ENCODE results near the gene MIX23. TPM values are rescaled to one million over a fixed set of nuclear protein-coding genes. Genes with fewer than 3 reads are reported as not detected.
A peak's percentile ranks its signal among the peaks of the same experiment; 100 is the strongest.

The MIX23 gene
- total RNA-seq, 2 donors from 2014 or later, result 13.8 to 16.8 TPM

- WGBS, result 19% methylated on average over 2 of the region's 2 CpGs
- TF ChIP-seq CTCF (IDR thresholded peaks at IDR 0.05) (no peak), POLR2AphosphoS5 (IDR thresholded peaks at IDR 0.05) (no peak), POLR2A (IDR thresholded peaks at IDR 0.05) (no peak)
- intact Hi-C loops (cut with DNase I), result loop anchor here (5.0 kb wide), 1 partner anchor 285 kb away; no protein-coding TSS in a partner anchor
These were observed 8.8 kb upstream of the MIX23 start for GRCh38 chr3:122391681-122392446.

GRCh38 chr3:122390665-122391064 is 7.6 kb upstream of the MIX23 start:
- Histone ChIP-seq H3K4me3 (no peak overlapping the region), H3K27me3 (replicated peaks; ENCODE audit: insufficient read depth) (no peaks in the 10 kb centered on the region), H3K27ac (peak overlapping the region in 1 of 2 donors; percentile 25), H3K9me3 (no peaks in the 10 kb centered on the region), H3K4me1 (replicated peaks) (peaks cover 5% of the 10 kb centered on the region), H3K36me3 (no peaks in the 10 kb centered on the region)
- TF ChIP-seq POLR2A (IDR thresholded peaks at IDR 0.05), result no peak
- no peak for TF ChIP-seq POLR2AphosphoS5 (IDR thresholded peaks at IDR 0.05)
- TF ChIP-seq CTCF (IDR thresholded peaks at IDR 0.05), result no peak
- DNase-seq (ENCODE audit: low spot score), result no peak
- WGBS, result 61% methylated on average over 4 of the region's 4 CpGs
- intact Hi-C loops (cut with DNase I), result loop anchor here (5.0 kb wide), 1 partner anchor 287 kb away; no protein-coding TSS in a partner anchor

More at GRCh38 chr3:122391681-122392446, 8.8 kb upstream of the MIX23 start:
- Histone ChIP-seq H3K27ac (peak overlapping the region in 1 of 2 donors; percentile 16), H3K9me3 (no peaks in the 10 kb centered on the region), H3K4me1 (replicated peaks) (peaks cover 1% of the 10 kb centered on the region), H3K36me3 (no peaks in the 10 kb centered on the region), H3K27me3 (replicated peaks; ENCODE audit: insufficient read depth) (no peaks in the 10 kb centered on the region), H3K4me3 (no peak overlapping the region)
- DNase-seq (ENCODE audit: low spot score), result no peak

GRCh38 chr3:122389892-122390291 is 6.9 kb upstream of the MIX23 start:
- intact Hi-C loops (cut with DNase I), result loop anchor here (5.0 kb wide), 1 partner anchor 287 kb away; no protein-coding TSS in a partner anchor
- no peak for DNase-seq (ENCODE audit: low spot score)
- no peak overlapping the region for H3K4me3 ChIP-seq
- no peaks in the 10 kb centered on the region for H3K27me3 ChIP-seq (replicated peaks; ENCODE audit: insufficient read depth)
- 83% methylated on average over 4 of the region's 4 CpGs for WGBS
- H3K9me3 ChIP-seq, result no peaks in the 10 kb centered on the region
- no peaks in the 10 kb centered on the region for H3K36me3 ChIP-seq
- no peak overlapping the region for H3K27ac ChIP-seq
- TF ChIP-seq POLR2A (IDR thresholded peaks at IDR 0.05) (no peak), CTCF (IDR thresholded peaks at IDR 0.05) (no peak), POLR2AphosphoS5 (IDR thresholded peaks at IDR 0.05) (no peak)
- H3K4me1 ChIP-seq (replicated peaks), result peaks cover 5% of the 10 kb centered on the region

- TF ChIP-seq POLR2A (IDR thresholded peaks at IDR 0.05) (no peak), POLR2AphosphoS5 (IDR thresholded peaks at IDR 0.05) (no peak), CTCF (IDR thresholded peaks at IDR 0.05) (no peak)
- Histone ChIP-seq H3K27ac (no peak overlapping the region), H3K9me3 (no peaks in the 10 kb centered on the region), H3K36me3 (no peaks in the 10 kb centered on the region), H3K27me3 (replicated peaks; ENCODE audit: insufficient read depth) (no peaks in the 10 kb centered on the region), H3K4me3 (no peak overlapping the region), H3K4me1 (replicated peaks) (peaks cover 5% of the 10 kb centered on the region)
- no peak for DNase-seq (ENCODE audit: low spot score)
- intact Hi-C loops (cut with DNase I), result no loop called here
These were observed 6.2 kb upstream of the MIX23 start for GRCh38 chr3:122389197-122389596.

GRCh38 chr3:122387709-122388108 is 4.7 kb upstream of the MIX23 start:
- intact Hi-C loops (cut with DNase I), result no loop called here
- no peaks in the 10 kb centered on the region for H3K27me3 ChIP-seq (replicated peaks; ENCODE audit: insufficient read depth)
- no peaks in the 10 kb centered on the region for H3K9me3 ChIP-seq
- WGBS, result 88% methylated on average over 3 of the region's 3 CpGs
- no peak overlapping the region for H3K27ac ChIP-seq
- H3K4me3 ChIP-seq, result no peak overlapping the region
- peaks cover 5% of the 10 kb centered on the region for H3K4me1 ChIP-seq (replicated peaks)
- no peak for DNase-seq (ENCODE audit: low spot score)
- no peaks in the 10 kb centered on the region for H3K36me3 ChIP-seq
- TF ChIP-seq POLR2AphosphoS5 (IDR thresholded peaks at IDR 0.05), result no peak
- TF ChIP-seq CTCF (IDR thresholded peaks at IDR 0.05), result no peak
